ENCODE data around the gene C6orf62.
"Not testable (repeated sequence)": the region's sequence is repeated elsewhere in the genome, so short reads cannot be mapped to it uniquely, and the experiment has no call there.

The C6orf62 gene

GRCh38 chr6:24661759-24662158 lies 57.2 kb downstream of the C6orf62 start:
- not testable (repeated sequence) for H4K91ac ChIP-seq (ENCODE audit: low read depth, low read length, poor library complexity); H3K79me1 ChIP-seq (ENCODE audit: low read depth, low read length); H3K9ac ChIP-seq (ENCODE audit: low read depth, low read length, poor library complexity); H4K8ac ChIP-seq (ENCODE audit: low read depth, low read length); H3K18ac ChIP-seq (ENCODE audit: low read length); DNase-seq (ENCODE audit: low spot score); H2BK120ac ChIP-seq (ENCODE audit: low read depth, low read length); H3K4me2 ChIP-seq (ENCODE audit: insufficient read depth, low read length, poor library complexity, severe bottlenecking); H2BK15ac ChIP-seq (ENCODE audit: low read length); H2BK5ac ChIP-seq (ENCODE audit: low read length); H3K4me3 ChIP-seq (ENCODE audit: low read length in 2 of 2); H2BK12ac ChIP-seq (ENCODE audit: low read length); H2AK5ac ChIP-seq (ENCODE audit: low read depth, low read length); H3K14ac ChIP-seq (ENCODE audit: low read length); H3K27me3 ChIP-seq (ENCODE audit: control insufficient read depth in 3 of 3, insufficient read depth in 3 of 3, low read depth in 1 of 3, low read length in 3 of 3); H3K9me3 ChIP-seq (replicated peaks in 1 of 2; ENCODE audit: control insufficient read depth in 2 of 2, insufficient read depth in 1 of 2, low read depth in 1 of 2, low read length in 2 of 2); H3K23ac ChIP-seq (ENCODE audit: low read depth, low read length, poor library complexity); H3K4ac ChIP-seq (ENCODE audit: low read length); H2AFZ ChIP-seq (ENCODE audit: low read length)
- Histone ChIP-seq H3K4me1 (ENCODE audit: control insufficient read depth in 2 of 2, insufficient read depth in 1 of 2, low read depth in 1 of 2, low read length in 2 of 2) (peaks cover 10% of the 10 kb centered on the region in 2 donors), H3K27ac (replicated peaks; ENCODE audit: low read length) (peak overlapping the region; percentile 59), H3K36me3 (replicated peaks in 1 of 2; ENCODE audit: control insufficient read depth in 2 of 2, insufficient read depth in 2 of 2, low read length in 2 of 2) (peaks cover 8 to 87% of the 10 kb centered on the region in 2 donors)
- no CpG with 5 or more reads among the region's 5 CpGs for WGBS, 2 donors (ENCODE audit: extremely low coverage in 2 of 2, insufficient read length in 2 of 2, insufficient replicate concordance in 1 of 2)

GRCh38 chr6:24660105-24660504 lies 58.8 kb downstream of the C6orf62 start:
- Histone ChIP-seq H3K79me1 (ENCODE audit: low read depth, low read length) (no peaks in the 10 kb centered on the region), H3K36me3 (replicated peaks in 1 of 2; ENCODE audit: control insufficient read depth in 2 of 2, insufficient read depth in 2 of 2, low read length in 2 of 2) (peaks cover 9 to 96% of the 10 kb centered on the region in 2 donors), H3K14ac (ENCODE audit: low read length) (no peak overlapping the region), H3K4ac (ENCODE audit: low read length) (no peak overlapping the region), H2BK120ac (ENCODE audit: low read depth, low read length) (no peak overlapping the region), H3K27me3 (ENCODE audit: control insufficient read depth in 3 of 3, insufficient read depth in 3 of 3, low read depth in 1 of 3, low read length in 3 of 3) (no peaks in the 10 kb centered on the region), H2BK5ac (ENCODE audit: low read length) (no peak overlapping the region), H3K9ac (ENCODE audit: low read depth, low read length, poor library complexity) (no peak overlapping the region), H3K9me3 (replicated peaks in 1 of 2; ENCODE audit: control insufficient read depth in 2 of 2, insufficient read depth in 1 of 2, low read depth in 1 of 2, low read length in 2 of 2) (no peaks in the 10 kb centered on the region), H3K23ac (ENCODE audit: low read depth, low read length, poor library complexity) (no peak overlapping the region), H3K18ac (ENCODE audit: low read length) (no peak overlapping the region), H4K8ac (ENCODE audit: low read depth, low read length) (no peak overlapping the region), H3K4me3 (ENCODE audit: low read length in 2 of 2) (no peak overlapping the region), H3K4me1 (ENCODE audit: control insufficient read depth in 2 of 2, insufficient read depth in 1 of 2, low read depth in 1 of 2, low read length in 2 of 2) (peaks cover 4 to 9% of the 10 kb centered on the region in 2 donors), H3K4me2 (ENCODE audit: insufficient read depth, low read length, poor library complexity, severe bottlenecking) (no peak overlapping the region), H4K91ac (ENCODE audit: low read depth, low read length, poor library complexity) (no peak overlapping the region), H2BK12ac (ENCODE audit: low read length) (no peak overlapping the region), H2AK5ac (ENCODE audit: low read depth, low read length) (no peak overlapping the region), H2BK15ac (ENCODE audit: low read length) (no peak overlapping the region), H2AFZ (ENCODE audit: low read length) (no peak overlapping the region), H3K27ac (replicated peaks; ENCODE audit: low read length) (no peak overlapping the region)
- WGBS, 2 donors (ENCODE audit: extremely low coverage in 2 of 2, insufficient read length in 2 of 2, insufficient replicate concordance in 1 of 2) = no CpG with 5 or more reads among the region's 2 CpGs
- no peak for DNase-seq (ENCODE audit: low spot score)

- H3K36me3 ChIP-seq (replicated peaks in 1 of 2; ENCODE audit: control insufficient read depth in 2 of 2, insufficient read depth in 2 of 2, low read length in 2 of 2) = peaks cover 9 to 96% of the 10 kb centered on the region in 2 donors
- H3K4me3 ChIP-seq (ENCODE audit: low read length in 2 of 2) = no peak overlapping the region
- no peak overlapping the region for H2BK120ac ChIP-seq (ENCODE audit: low read depth, low read length)
- no peak overlapping the region for H3K4ac ChIP-seq (ENCODE audit: low read length)
- no peak overlapping the region for H2AK5ac ChIP-seq (ENCODE audit: low read depth, low read length)
- no peak overlapping the region for H3K18ac ChIP-seq (ENCODE audit: low read length)
- no peak overlapping the region for H3K27ac ChIP-seq (replicated peaks; ENCODE audit: low read length)
- no peak for DNase-seq (ENCODE audit: low spot score)
- H3K9ac ChIP-seq (ENCODE audit: low read depth, low read length, poor library complexity) = no peak overlapping the region
- no peak overlapping the region for H2BK5ac ChIP-seq (ENCODE audit: low read length)
- H3K27me3 ChIP-seq (ENCODE audit: control insufficient read depth in 3 of 3, insufficient read depth in 3 of 3, low read depth in 1 of 3, low read length in 3 of 3) = no peaks in the 10 kb centered on the region
- H3K9me3 ChIP-seq (replicated peaks in 1 of 2; ENCODE audit: control insufficient read depth in 2 of 2, insufficient read depth in 1 of 2, low read depth in 1 of 2, low read length in 2 of 2) = no peaks in the 10 kb centered on the region
- H3K4me2 ChIP-seq (ENCODE audit: insufficient read depth, low read length, poor library complexity, severe bottlenecking) = no peak overlapping the region
- H3K4me1 ChIP-seq (ENCODE audit: control insufficient read depth in 2 of 2, insufficient read depth in 1 of 2, low read depth in 1 of 2, low read length in 2 of 2) = peaks cover 0 to 7% of the 10 kb centered on the region in 2 donors
- no peak overlapping the region for H4K91ac ChIP-seq (ENCODE audit: low read depth, low read length, poor library complexity)
- H4K8ac ChIP-seq (ENCODE audit: low read depth, low read length) = no peak overlapping the region
- H3K14ac ChIP-seq (ENCODE audit: low read length) = no peak overlapping the region
- no peak overlapping the region for H2BK15ac ChIP-seq (ENCODE audit: low read length)
- no peak overlapping the region for H3K23ac ChIP-seq (ENCODE audit: low read depth, low read length, poor library complexity)
- H2BK12ac ChIP-seq (ENCODE audit: low read length) = no peak overlapping the region
- H2AFZ ChIP-seq (ENCODE audit: low read length) = no peak overlapping the region
- no CpG with 5 or more reads among the region's 1 CpG for WGBS, 2 donors (ENCODE audit: extremely low coverage in 2 of 2, insufficient read length in 2 of 2, insufficient replicate concordance in 1 of 2)
- no peaks in the 10 kb centered on the region for H3K79me1 ChIP-seq (ENCODE audit: low read depth, low read length)
These were observed 59.4 kb downstream of the C6orf62 start for GRCh38 chr6:24659561-24659960.

- H4K8ac ChIP-seq (ENCODE audit: low read depth, low read length) = no peak overlapping the region
- no peak overlapping the region for H3K14ac ChIP-seq (ENCODE audit: low read length)
- no peak overlapping the region for H3K4me3 ChIP-seq (ENCODE audit: low read length in 2 of 2)
- no peak overlapping the region for H2BK12ac ChIP-seq (ENCODE audit: low read length)
- H3K79me1 ChIP-seq (ENCODE audit: low read depth, low read length) = no peaks in the 10 kb centered on the region
- H2BK120ac ChIP-seq (ENCODE audit: low read depth, low read length) = no peak overlapping the region
- H3K9me3 ChIP-seq (replicated peaks in 1 of 2; ENCODE audit: control insufficient read depth in 2 of 2, insufficient read depth in 1 of 2, low read depth in 1 of 2, low read length in 2 of 2) = no peaks in the 10 kb centered on the region
- H3K36me3 ChIP-seq (replicated peaks in 1 of 2; ENCODE audit: control insufficient read depth in 2 of 2, insufficient read depth in 2 of 2, low read length in 2 of 2) = peaks cover 8 to 96% of the 10 kb centered on the region in 2 donors
- H3K9ac ChIP-seq (ENCODE audit: low read depth, low read length, poor library complexity) = no peak overlapping the region
- H2BK5ac ChIP-seq (ENCODE audit: low read length) = no peak overlapping the region
- no peak overlapping the region for H4K91ac ChIP-seq (ENCODE audit: low read depth, low read length, poor library complexity)
- H2AK5ac ChIP-seq (ENCODE audit: low read depth, low read length) = no peak overlapping the region
- H3K4me1 ChIP-seq (ENCODE audit: control insufficient read depth in 2 of 2, insufficient read depth in 1 of 2, low read depth in 1 of 2, low read length in 2 of 2) = peaks cover 0 to 7% of the 10 kb centered on the region in 2 donors
- H3K4ac ChIP-seq (ENCODE audit: low read length) = no peak overlapping the region
- no peak overlapping the region for H3K18ac ChIP-seq (ENCODE audit: low read length)
- DNase-seq (ENCODE audit: low spot score) = no peak
- no peak overlapping the region for H2BK15ac ChIP-seq (ENCODE audit: low read length)
- H2AFZ ChIP-seq (ENCODE audit: low read length) = no peak overlapping the region
- no peak overlapping the region for H3K4me2 ChIP-seq (ENCODE audit: insufficient read depth, low read length, poor library complexity, severe bottlenecking)
- H3K23ac ChIP-seq (ENCODE audit: low read depth, low read length, poor library complexity) = no peak overlapping the region
- WGBS, 2 donors (ENCODE audit: extremely low coverage in 2 of 2, insufficient read length in 2 of 2, insufficient replicate concordance in 1 of 2) = no CpG with 5 or more reads among the region's 9 CpGs
- no peak overlapping the region for H3K27ac ChIP-seq (replicated peaks; ENCODE audit: low read length)
- no peaks in the 10 kb centered on the region for H3K27me3 ChIP-seq (ENCODE audit: control insufficient read depth in 3 of 3, insufficient read depth in 3 of 3, low read depth in 1 of 3, low read length in 3 of 3)
These were observed 60.1 kb downstream of the C6orf62 start for GRCh38 chr6:24658573-24659560.
